Neural cell (in vitro differentiated cells): ENCODE measurements around the gene GLT8D2. TPM values are rescaled to one million over a fixed set of nuclear protein-coding genes. Genes with fewer than 3 reads are reported as not detected.
"Not testable (repeated sequence)": the region's sequence is repeated elsewhere in the genome, so short reads cannot be mapped to it uniquely, and the experiment has no call there.

Experiments used
- H2AFZ ChIP-seq: fragments of 200-600, 300-800 bp; sonication (generic), shearing (Covaris generic); 2 replicates; pipeline ENCODE4 v1.6.0; 2014; ENCODE audit warnings: low read depth, mild to moderate bottlenecking, antibody characterized with exemption, low read length, moderate library complexity
- H3F3A ChIP-seq: fragments of 200-600 bp; shearing (Covaris generic); 2 replicates; pipeline ENCODE4 v1.6.1; 2016; ENCODE audit warnings: mild to moderate bottlenecking, moderate library complexity, mixed read lengths, antibody characterized with exemption, low read length; ENCODE audit not compliant: insufficient read depth, poor library complexity, severe bottlenecking
- H3K27ac ChIP-seq: fragments of 200-600, 300-800 bp; sonication (generic), shearing (Covaris generic); 2 replicates; pipeline ENCODE4 v1.5.1; 2014; ENCODE audit warnings: mild to moderate bottlenecking, low read length, moderate library complexity
- H3K27me3 ChIP-seq: fragments of 300-800, 200-600 bp; sonication (generic), shearing (Covaris generic); 2 replicates; pipeline ENCODE4 v1.6.0; 2014; ENCODE audit warnings: mild to moderate bottlenecking, low read depth, low read length, moderate library complexity; ENCODE audit not compliant: insufficient read depth
- H3K36me3 ChIP-seq: fragments of 300-800, 200-600 bp; sonication (generic), shearing (Covaris generic); 2 replicates; pipeline ENCODE4 v1.5.1; 2014; ENCODE audit warnings: mild to moderate bottlenecking, antibody characterized with exemption, low read length, moderate library complexity; ENCODE audit not compliant: insufficient read depth
- H3K4me2 ChIP-seq: fragments of 300-800, 200-600 bp; sonication (generic), shearing (Covaris generic); 2 replicates; pipeline ENCODE4 v1.6.0; 2014; ENCODE audit warnings: mild to moderate bottlenecking, low read length
- H3K4me3 ChIP-seq: fragments of 300-800, 200-600 bp; sonication (generic), shearing (Covaris generic); 2 replicates; pipeline ENCODE4 v1.5.1; 2014; ENCODE audit warnings: mild to moderate bottlenecking, low read length, moderate library complexity
- H3K79me2 ChIP-seq: fragments of 200-600 bp; shearing (Covaris generic); replicated peaks from 2 replicates; pipeline ENCODE4 v1.6.0; 2014; ENCODE audit warnings: mild to moderate bottlenecking, low read length, moderate library complexity; ENCODE audit not compliant: insufficient read depth
- H3K9ac ChIP-seq: fragments of 300-800, 200-600 bp; sonication (generic), shearing (Covaris generic); 2 replicates; pipeline ENCODE4 v1.6.1; 2016; ENCODE audit warnings: mild to moderate bottlenecking, low read length, mixed read lengths
- H3K9me2 ChIP-seq: fragments of 200-600 bp; shearing (Covaris generic); 2 replicates; pipeline ENCODE4 v1.6.1; 2016; ENCODE audit warnings: mild to moderate bottlenecking, low read length, mixed read lengths; ENCODE audit not compliant: insufficient read depth
- H3K9me3 ChIP-seq: fragments of 200-600, 300-800 bp; sonication (generic), shearing (Covaris generic); 2 replicates; pipeline ENCODE4 v1.6.1; 2016; ENCODE audit warnings: mild to moderate bottlenecking, mixed run types, low read length, moderate library complexity, mixed read lengths
- H4K20me1 ChIP-seq: fragments of 200-600 bp; shearing (Covaris generic); 2 replicates; pipeline ENCODE4 v1.6.1; 2016; ENCODE audit warnings: mild to moderate bottlenecking, mixed run types; ENCODE audit not compliant: insufficient read depth
- EP300 ChIP-seq: fragments of 450-650 bp; conservative IDR thresholded peaks from 2 replicates; pipeline ENCODE4 v1.6.1; 2014; ENCODE audit warnings: antibody characterized with exemption, mild to moderate bottlenecking, moderate library complexity; ENCODE audit not compliant: poor library complexity, severe bottlenecking
- EZH2 ChIP-seq: fragments of 200-600, 300-800 bp; shearing (Covaris generic), sonication (generic); IDR thresholded peaks from 2 replicates; pipeline ENCODE4 v1.6.1; 2014; ENCODE audit warnings: antibody characterized with exemption, low read length, borderline replicate concordance, mild to moderate bottlenecking; ENCODE audit not compliant: insufficient read depth, poor library complexity, severe bottlenecking
- MXI1 ChIP-seq: fragments of 450-650 bp; conservative IDR thresholded peaks from 2 replicates; pipeline ENCODE4 v1.6.1; 2014; ENCODE audit warnings: antibody characterized with exemption, mild to moderate bottlenecking; ENCODE audit not compliant: poor library complexity, severe bottlenecking
- POLR2AphosphoS5 ChIP-seq: IDR thresholded peaks from 2 replicates; pipeline ENCODE4 v1.6.1; 2012
- RAD21 ChIP-seq: fragments of 450-650 bp; conservative IDR thresholded peaks from 2 replicates; pipeline ENCODE4 v1.6.1; 2014; ENCODE audit warnings: antibody characterized with exemption, mild to moderate bottlenecking, moderate library complexity
- SMC3 ChIP-seq: fragments of 450-650 bp; conservative IDR thresholded peaks from 2 replicates; pipeline ENCODE4 v1.6.1; 2014; ENCODE audit warnings: antibody characterized with exemption, mild to moderate bottlenecking, moderate library complexity; ENCODE audit not compliant: poor library complexity
- polyA plus RNA-seq: library from polyadenylated mRNA; depleted of rRNA; stranded (reverse); fragments of >200 nt; gene quantifications from 2 replicates; pipeline ENCODE4 v1.2.3, GENCODE V29; 2014
- TF ChIP-seq, protein P1 (sequence below): IDR thresholded peaks from 2 replicates; pipeline ENCODE4 v1.6.1; 2012; ENCODE audit warnings: borderline replicate concordance

Gene GLT8D2
- polyA plus RNA-seq, 1 donor from 2014 or later, result 8.3 TPM

GRCh38 chr12:104023710-104024109, 26.3 kb downstream of the GLT8D2 start:
- Histone ChIP-seq H3K27me3 (no peaks in the 10 kb centered on the region), H3K4me3 (no peak overlapping the region), H3K9ac (no peak overlapping the region), H3K9me3 (no peaks in the 10 kb centered on the region), H3K27ac (no peak overlapping the region), H3K79me2 (no peaks in the 10 kb centered on the region), H3K4me2 (no peak overlapping the region), H3K36me3 (no peaks in the 10 kb centered on the region), H2AFZ (no peak overlapping the region), H3F3A (no peaks in the 10 kb centered on the region), H4K20me1 (no peaks in the 10 kb centered on the region), H3K9me2 (no peaks in the 10 kb centered on the region)
- no peak for TF ChIP-seq MXI1
- TF ChIP-seq POLR2AphosphoS5, result no peak

DNA sequence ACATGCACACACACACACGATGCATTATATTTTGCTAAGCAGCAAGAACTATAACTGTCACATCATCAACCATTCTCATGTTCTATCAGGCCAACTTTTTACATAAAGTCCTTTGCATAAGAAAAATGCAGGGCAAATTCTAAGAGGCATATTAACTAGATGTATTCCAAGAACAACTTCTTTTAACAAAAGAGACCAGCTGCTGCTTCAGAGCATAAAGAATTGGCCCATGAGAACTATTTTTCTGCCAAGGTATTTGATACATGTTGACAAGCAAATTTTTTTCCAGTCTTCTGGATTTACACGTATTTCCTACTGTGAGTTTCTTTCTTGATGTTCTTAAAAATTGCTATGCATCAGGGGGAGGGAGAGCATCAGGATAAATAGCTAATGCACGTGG, 27.2 kb downstream of the GLT8D2 start:
- Histone ChIP-seq H3K79me2 (no peaks in the 10 kb centered on the region), H3K27me3 (no peaks in the 10 kb centered on the region)

GRCh38 chr12:104021862-104022261, 28.1 kb downstream of the GLT8D2 start:
- not testable (repeated sequence) for H3K79me2 ChIP-seq

More for the DNA sequence above, 27.2 kb downstream of the GLT8D2 start:
- Histone ChIP-seq H3K9me3 (no peaks in the 10 kb centered on the region), H3K4me2 (no peak overlapping the region), H3K9ac (no peak overlapping the region), H4K20me1 (no peaks in the 10 kb centered on the region), H3K36me3 (no peaks in the 10 kb centered on the region), H3K4me3 (no peak overlapping the region), H3K27ac (no peak overlapping the region), H3K9me2 (no peaks in the 10 kb centered on the region), H3F3A (no peaks in the 10 kb centered on the region), H2AFZ (no peak overlapping the region)
- TF ChIP-seq EZH2 (no peak), SMC3 (no peak), POLR2AphosphoS5 (no peak), EP300 (peak; percentile 10)

DNA sequence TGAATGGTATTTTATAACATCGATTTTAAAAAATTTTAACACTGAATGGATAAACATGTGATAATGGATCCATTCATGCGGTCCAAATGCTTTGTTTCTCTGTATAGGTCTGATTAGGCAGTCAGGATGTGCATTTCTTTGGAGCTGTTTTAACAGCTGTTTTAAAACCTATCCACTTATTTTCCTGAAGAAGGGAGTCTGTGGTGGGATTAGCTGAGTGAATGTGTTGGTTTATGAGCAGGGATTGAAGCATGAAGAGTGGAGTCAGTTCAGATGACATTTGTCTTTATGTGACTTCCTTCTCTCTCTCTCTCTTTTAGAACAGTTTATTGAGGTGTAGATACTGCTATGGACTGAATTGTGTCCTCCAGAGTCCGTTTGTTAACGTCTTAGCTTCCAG, 37.7 kb downstream of the GLT8D2 start:
- no peaks in the 10 kb centered on the region for H3K79me2 ChIP-seq
- H3K27me3 ChIP-seq, result no peaks in the 10 kb centered on the region
- no peaks in the 10 kb centered on the region for H3K36me3 ChIP-seq
- H4K20me1 ChIP-seq, result no peaks in the 10 kb centered on the region
- no peak overlapping the region for H3K27ac ChIP-seq
- H3K9ac ChIP-seq, result no peak overlapping the region
- no peaks in the 10 kb centered on the region for H3K9me3 ChIP-seq
- H3K4me3 ChIP-seq, result no peak overlapping the region
- no peaks in the 10 kb centered on the region for H3F3A ChIP-seq
- TF ChIP-seq, protein P1, sequence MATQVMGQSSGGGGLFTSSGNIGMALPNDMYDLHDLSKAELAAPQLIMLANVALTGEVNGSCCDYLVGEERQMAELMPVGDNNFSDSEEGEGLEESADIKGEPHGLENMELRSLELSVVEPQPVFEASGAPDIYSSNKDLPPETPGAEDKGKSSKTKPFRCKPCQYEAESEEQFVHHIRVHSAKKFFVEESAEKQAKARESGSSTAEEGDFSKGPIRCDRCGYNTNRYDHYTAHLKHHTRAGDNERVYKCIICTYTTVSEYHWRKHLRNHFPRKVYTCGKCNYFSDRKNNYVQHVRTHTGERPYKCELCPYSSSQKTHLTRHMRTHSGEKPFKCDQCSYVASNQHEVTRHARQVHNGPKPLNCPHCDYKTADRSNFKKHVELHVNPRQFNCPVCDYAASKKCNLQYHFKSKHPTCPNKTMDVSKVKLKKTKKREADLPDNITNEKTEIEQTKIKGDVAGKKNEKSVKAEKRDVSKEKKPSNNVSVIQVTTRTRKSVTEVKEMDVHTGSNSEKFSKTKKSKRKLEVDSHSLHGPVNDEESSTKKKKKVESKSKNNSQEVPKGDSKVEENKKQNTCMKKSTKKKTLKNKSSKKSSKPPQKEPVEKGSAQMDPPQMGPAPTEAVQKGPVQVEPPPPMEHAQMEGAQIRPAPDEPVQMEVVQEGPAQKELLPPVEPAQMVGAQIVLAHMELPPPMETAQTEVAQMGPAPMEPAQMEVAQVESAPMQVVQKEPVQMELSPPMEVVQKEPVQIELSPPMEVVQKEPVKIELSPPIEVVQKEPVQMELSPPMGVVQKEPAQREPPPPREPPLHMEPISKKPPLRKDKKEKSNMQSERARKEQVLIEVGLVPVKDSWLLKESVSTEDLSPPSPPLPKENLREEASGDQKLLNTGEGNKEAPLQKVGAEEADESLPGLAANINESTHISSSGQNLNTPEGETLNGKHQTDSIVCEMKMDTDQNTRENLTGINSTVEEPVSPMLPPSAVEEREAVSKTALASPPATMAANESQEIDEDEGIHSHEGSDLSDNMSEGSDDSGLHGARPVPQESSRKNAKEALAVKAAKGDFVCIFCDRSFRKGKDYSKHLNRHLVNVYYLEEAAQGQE, result no peak
- TF ChIP-seq RAD21, result no peak
- no peak overlapping the region for H3K4me2 ChIP-seq
- H2AFZ ChIP-seq, result no peak overlapping the region
- H3K9me2 ChIP-seq, result no peaks in the 10 kb centered on the region

More at GRCh38 chr12:104021862-104022261, 28.1 kb downstream of the GLT8D2 start:
- H4K20me1 ChIP-seq, H3K27me3 ChIP-seq, H3K36me3 ChIP-seq, H3K9me3 ChIP-seq, H3K4me2 ChIP-seq, H3F3A ChIP-seq, H3K9me2 ChIP-seq, H3K4me3 ChIP-seq, H3K27ac ChIP-seq, H3K9ac ChIP-seq, H2AFZ ChIP-seq: not testable (repeated sequence)
